G401.6 (cell line): Measurements from ENCODE around the gene UNKL.

Source experiments
- FAIRE-seq: peaks from 2 replicates; lab custom pipeline; 2012; peaks lifted over from hg19 to GRCh38; lab: Jason Lieb, UNC

UNKL gene

DNA sequence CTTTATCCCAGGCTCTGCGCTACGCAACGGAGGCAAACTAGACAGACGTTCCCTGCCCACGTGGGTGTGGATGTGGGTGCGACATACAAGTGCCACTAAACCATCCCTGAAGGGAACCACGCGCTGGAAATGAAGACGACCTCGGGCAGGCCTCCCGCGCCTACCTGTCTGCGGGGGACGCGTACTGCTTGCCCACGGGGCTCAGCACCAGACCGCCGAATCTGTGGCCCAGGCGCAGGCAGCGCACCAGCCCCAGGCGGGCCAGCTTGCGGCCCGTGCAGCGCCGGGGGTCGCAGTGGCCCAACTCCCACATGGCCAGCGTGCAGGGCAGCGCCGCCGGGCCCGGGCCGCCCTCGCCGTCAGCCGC is 63.3 kb downstream of the UNKL start:
- no peak for FAIRE-seq

DNA sequence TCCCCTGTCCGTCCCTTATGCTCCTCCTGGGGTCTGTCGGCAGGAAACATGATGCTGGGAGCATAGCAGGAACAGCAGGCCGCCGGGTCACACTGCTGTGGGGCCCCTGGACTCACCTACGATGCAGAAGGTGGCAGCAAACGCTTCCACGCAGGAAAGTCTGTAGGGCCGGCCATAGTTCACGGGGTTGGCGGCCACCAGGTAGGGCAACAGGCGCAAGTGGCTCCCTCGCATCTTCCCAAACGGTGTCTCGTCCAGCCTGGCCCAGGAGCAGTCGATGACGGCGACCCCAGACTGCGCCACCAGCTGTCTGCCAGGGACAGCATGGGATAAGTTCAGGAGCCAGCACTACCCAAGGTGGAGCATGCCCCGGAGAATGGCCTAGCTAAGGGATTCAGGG is 63.8 kb downstream of the UNKL start:
- FAIRE-seq = no peak

DNA sequence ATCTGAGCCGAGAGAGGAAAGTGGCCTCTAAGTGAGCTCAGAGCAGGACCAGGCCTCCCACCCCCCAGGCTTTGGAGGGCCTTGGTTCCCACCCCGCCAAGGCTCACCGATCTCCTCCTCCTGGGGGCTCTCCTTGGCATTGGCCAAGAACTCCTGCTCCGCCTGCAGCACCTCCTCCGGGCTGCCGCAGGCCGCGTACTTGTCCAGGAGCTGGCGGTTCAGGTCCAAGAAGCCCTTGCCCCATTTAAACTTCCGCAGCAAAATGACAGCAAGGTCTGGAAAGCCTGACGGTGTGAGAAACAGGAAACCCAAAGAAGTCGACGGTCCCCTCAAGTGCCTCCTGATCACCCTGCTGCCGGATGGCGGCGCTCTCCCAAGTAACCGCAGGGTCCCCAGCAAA is 64.6 kb downstream of the UNKL start:
- no peak for FAIRE-seq

- FAIRE-seq = no peak
These were observed 65.2 kb downstream of the UNKL start for GRCh38 chr16:1349351-1349750.

GRCh38 chr16:1348926-1349325 is 65.6 kb downstream of the UNKL start:
- FAIRE-seq = no peak

- FAIRE-seq = no peak
These were observed 66.1 kb downstream of the UNKL start for GRCh38 chr16:1348441-1348840.

- no peak for FAIRE-seq
These were observed 66.5 kb downstream of the UNKL start for GRCh38 chr16:1347962-1348361.

- FAIRE-seq = no peak
These were observed 67.1 kb downstream of the UNKL start for GRCh38 chr16:1347286-1347855.

DNA sequence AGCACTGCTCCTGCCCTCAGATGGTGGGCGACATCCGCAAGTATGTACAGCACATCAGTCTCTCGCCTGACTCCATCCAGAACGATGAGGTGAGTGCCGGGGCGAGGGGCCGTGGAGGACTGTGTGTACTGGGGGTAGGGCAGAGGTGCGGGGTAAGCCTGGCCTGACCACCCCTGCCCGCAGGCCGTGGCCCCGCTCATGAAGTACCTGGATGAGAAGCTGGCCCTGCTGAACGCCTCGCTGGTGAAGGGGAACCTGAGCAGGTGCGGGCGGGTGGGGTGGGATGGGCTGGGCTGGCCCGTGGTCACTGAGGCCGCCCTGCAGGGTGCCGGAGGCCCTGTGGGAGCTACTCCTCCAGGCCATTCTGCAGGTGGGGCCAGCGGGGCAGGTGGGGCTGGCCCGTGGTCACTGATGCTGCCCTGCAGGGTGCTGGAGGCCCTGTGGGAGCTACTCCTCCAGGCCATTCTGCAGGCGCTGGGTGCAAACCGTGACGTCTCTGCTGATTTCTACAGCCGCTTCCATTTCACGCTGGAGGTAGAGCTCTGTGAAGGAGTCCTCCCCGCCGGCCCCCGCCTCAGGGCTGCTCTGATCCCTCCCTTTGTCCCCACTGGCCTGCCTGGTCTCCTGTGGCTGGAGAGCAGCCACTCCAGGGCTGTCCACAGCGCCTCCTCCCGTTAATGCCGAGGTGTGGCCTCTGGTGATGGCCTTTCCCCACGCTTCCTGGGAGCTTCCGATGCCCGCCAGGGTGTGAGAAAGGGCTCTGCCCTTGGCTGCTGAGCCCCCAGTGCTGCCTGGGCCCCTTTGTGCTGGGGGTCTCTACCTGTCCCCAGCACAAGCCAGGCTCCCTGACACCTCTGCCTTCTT is 67.8 kb downstream of the UNKL start:
- no peak for FAIRE-seq

- no peak for FAIRE-seq
These were observed 68.7 kb downstream of the UNKL start for GRCh38 chr16:1345651-1346421.

GRCh38 chr16:1345087-1345486 is 69.4 kb downstream of the UNKL start:
- FAIRE-seq = no peak

DNA sequence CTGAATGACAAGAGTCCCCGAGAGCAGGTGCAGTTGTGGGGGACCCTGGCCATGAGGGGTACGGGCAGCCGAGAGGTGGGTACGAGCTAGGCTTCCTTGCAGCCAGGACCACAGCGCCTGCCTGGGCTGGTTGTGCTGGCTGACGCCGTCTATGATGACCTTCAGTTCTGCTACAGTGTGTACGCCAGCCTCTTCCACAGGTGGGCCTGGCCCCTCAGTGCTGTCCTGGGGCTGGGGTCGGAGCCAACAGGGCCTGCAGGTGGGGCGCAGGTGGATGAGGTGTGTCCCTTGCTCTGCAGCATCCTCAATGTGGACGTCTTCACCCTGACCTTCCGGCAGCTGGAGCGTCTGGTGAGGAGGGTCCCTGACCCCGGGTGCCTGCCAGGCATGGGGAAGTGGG is 70.0 kb downstream of the UNKL start:
- no peak for FAIRE-seq

GRCh38 chr16:1343428-1344242 is 70.9 kb downstream of the UNKL start:
- no peak for FAIRE-seq

DNA sequence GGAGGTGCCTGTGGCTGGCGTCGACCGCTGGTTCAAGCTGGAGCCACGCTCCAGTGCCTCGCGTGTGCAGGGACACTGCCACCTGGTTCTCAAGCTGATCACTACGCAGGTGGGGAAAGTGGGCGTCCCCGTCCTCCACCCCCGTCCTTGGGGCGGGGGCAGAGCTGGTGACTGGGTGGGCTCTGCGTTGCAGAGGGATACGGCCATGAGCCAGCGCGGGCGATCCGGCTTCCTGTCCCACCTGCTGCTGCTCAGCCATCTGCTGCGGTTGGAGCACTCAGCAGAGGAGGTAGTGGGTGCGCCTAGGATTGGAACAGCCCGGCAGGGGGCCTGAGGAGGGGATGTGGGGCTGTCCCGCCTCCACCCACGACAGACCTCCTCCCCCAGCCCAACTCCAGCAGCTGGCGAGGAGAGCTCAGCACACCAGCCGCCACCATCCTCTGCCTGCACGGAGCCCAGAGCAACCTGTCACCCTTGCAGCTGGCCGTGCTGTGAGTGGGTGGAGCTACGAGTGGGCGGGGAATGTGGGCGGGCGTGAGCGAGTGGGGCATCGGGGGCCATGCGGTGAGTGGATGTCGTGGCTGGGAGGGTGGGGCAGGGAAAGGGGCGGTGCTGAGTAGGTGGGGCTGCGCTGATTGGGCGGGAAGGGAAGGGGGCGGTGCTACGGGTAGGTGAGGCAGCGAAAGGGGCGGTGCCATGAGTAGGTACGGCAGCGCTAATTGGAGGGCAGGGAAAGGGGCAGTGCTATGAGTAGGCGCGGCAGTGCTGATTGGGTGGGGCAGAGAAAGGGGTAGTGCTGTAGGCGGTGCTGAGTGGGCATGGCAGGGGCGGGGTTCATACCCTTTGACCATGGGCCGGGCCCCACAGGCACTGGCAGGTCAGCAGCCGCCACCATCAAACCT is 71.7 kb downstream of the UNKL start:
- peak; percentile 98 for FAIRE-seq

GRCh38 chr16:1341495-1342420 is 72.7 kb downstream of the UNKL start:
- no peak for FAIRE-seq

- FAIRE-seq = no peak
These were observed 73.6 kb downstream of the UNKL start for GRCh38 chr16:1340730-1341494.

GRCh38 chr16:1338855-1339675 is 75.4 kb downstream of the UNKL start:
- FAIRE-seq = no peak

GRCh38 chr16:1338119-1338730 is 76.3 kb downstream of the UNKL start:
- no peak for FAIRE-seq
